Cardiac fibroblast (primary cell): ENCODE data around the gene CHCT1.
"Not testable (repeated sequence)": the region's sequence is repeated elsewhere in the genome, so short reads cannot be mapped to it uniquely, and the experiment has no call there.

Experiments
- DNase-seq, 2 donors: peaks; one replicate each; pipeline versions ENCODE4 v3.0.0 to v3.0.0-alpha.2; 2010; ENCODE audit warnings: low read depth in 2 of 2
- H3K4me3 ChIP-seq, 2 donors: replicated peaks in 1 of 2; 1 replicate in 1 of 2; 2 replicates in 1 of 2; pipeline ENCODE4 v1.5.1; 2011; ENCODE audit warnings: low read depth in 2 of 2, low read length in 2 of 2, mild to moderate bottlenecking in 2 of 2, moderate library complexity in 1 of 2
- TF ChIP-seq, protein P1 (sequence below): IDR thresholded peaks from one replicate; pipeline ENCODE4 v1.5.1; 2011; ENCODE audit warnings: low read depth, mild to moderate bottlenecking, low read length, inconsistent platforms

The CHCT1 gene

DNA sequence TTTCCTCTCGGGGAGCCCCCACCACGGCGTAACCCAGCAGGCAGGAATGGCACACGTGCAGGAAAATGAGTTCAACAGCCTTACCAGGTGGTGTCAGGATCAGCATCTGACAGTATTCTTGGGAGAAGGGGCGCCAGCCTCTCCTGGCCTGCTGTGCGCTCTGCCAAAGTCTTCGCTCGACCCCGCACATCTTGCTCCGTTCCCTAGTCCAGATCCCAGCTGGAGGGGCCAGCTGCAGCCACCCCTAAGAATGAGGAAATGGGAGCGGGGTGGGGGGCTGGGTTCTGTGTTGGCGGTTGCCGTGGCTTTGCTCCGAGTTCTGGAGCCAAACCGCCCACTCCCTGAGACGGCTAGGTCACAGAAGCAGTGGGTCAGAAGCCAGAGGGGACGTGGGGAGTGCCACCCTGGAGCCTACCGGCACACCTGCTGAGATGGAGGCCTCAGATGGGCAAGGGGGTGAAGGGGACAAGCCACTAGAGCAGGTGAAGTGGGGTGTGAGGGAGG is at the start of gene CHCT1:
CHCT1 (plus strand) TSS at position 328 of the 504 bp plus-strand sequence; CDS start at position 432, 104 bp downstream.
- TF ChIP-seq, protein P1, sequence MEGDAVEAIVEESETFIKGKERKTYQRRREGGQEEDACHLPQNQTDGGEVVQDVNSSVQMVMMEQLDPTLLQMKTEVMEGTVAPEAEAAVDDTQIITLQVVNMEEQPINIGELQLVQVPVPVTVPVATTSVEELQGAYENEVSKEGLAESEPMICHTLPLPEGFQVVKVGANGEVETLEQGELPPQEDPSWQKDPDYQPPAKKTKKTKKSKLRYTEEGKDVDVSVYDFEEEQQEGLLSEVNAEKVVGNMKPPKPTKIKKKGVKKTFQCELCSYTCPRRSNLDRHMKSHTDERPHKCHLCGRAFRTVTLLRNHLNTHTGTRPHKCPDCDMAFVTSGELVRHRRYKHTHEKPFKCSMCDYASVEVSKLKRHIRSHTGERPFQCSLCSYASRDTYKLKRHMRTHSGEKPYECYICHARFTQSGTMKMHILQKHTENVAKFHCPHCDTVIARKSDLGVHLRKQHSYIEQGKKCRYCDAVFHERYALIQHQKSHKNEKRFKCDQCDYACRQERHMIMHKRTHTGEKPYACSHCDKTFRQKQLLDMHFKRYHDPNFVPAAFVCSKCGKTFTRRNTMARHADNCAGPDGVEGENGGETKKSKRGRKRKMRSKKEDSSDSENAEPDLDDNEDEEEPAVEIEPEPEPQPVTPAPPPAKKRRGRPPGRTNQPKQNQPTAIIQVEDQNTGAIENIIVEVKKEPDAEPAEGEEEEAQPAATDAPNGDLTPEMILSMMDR, result no peak
- no peak for DNase-seq
- peak within 1 kb of the TSS; percentile 42 to 53 for H3K4me3 ChIP-seq

DNA sequence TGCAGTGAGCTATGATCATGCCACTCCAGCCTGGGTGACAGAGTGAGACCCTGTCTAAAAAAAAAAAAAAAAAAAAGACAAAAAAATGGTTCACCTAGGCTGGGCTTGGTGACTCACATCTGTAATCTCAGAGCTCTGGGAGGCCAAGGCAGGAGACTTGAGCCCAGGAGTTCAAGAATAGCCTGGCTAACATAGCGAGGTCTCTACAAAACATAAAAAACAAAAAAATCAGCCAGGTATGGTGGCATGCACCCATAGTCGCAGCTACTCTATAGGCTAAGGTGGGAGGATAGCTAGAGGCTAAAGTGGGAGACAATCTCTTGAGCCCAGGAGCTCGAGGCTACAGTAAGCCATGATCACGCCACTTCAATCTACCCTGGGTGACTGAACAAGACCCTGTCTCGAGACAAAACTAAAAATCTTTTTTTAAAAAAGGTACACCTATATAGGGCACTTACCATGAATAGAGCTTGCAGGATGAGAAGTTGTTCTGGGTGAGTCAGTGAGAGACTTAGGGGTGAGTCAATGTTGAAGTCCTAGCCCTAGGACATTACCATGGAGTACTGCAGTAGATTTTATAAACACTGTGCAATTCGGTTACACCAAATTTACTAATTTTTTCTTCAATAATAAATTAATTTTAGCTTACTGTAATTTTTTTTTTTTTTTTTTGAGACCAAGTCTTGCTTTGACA is 49.4 kb upstream of the CHCT1 start:
- peak; percentile 39 to 86 for DNase-seq
- TF ChIP-seq, protein P1, result no peak
- no peak overlapping the region for H3K4me3 ChIP-seq

DNA sequence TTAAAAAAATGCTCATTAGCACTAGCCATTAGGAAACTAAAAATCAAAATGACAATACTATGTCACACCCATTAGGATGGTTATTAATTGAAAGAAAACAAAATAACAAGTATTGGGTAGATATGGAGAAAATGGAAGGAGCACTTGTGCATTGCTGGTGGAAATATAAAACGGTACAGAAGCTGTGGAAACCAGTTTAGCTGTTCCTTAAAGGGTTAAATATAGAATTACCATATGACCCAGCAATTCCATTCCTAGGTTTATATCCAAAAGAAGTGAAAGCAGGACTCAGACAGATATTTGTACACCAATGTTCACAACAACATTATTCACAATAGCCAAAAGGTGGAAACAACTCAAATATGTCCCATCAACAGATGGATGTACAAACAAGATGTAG is 44.1 kb upstream of the CHCT1 start:
- not testable (repeated sequence) for DNase-seq, H3K4me3 ChIP-seq

DNA sequence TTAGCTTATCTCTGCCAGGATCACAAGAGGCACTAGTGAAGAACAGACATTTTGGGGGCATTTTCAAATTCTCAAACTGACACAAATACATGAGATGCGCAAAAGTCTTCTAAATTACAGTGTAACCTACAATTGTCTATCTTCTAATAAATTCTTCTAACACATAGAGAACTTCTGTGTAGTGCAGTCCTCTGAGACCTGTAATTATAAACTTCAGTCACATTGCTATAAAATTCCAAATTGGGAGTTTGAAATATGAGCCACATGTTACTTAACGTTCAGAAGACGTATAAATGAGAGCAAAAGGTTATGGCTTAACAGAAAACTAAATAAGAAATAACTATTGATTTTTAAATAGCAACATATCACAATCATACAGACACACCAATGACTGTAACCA is 42.8 kb upstream of the CHCT1 start:
- DNase-seq, H3K4me3 ChIP-seq: not testable (repeated sequence)

DNA sequence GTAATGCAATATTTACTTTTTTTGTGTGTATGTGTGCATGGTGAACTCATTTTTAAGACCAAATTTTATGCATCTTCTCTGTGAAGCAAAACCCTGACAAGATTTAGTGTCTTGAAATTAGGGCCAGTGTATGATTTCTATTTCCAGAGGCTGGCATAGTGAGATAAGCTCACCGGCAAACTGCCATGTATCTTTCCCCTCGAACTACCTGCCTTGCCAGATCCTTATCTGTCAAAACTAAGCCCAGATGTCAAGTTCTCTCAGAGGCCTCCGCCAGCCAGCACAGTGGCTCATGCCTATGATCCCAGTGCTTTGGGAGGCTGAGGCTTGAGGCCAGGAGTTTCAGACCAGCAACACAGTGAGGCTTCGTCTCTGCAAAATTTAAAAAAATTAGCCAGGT is 40.3 kb upstream of the CHCT1 start:
- no peak overlapping the region for H3K4me3 ChIP-seq
- TF ChIP-seq, protein P1, result no peak
- no peak for DNase-seq

- TF ChIP-seq, protein P1, result no peak
- DNase-seq, result no peak
- no peak overlapping the region for H3K4me3 ChIP-seq
Measured at GRCh38 chr17:60383379-60383778, 38.9 kb upstream of the CHCT1 start.

- DNase-seq, H3K4me3 ChIP-seq: not testable (repeated sequence)
Measured at GRCh38 chr17:60384921-60385320, 37.4 kb upstream of the CHCT1 start.

DNA sequence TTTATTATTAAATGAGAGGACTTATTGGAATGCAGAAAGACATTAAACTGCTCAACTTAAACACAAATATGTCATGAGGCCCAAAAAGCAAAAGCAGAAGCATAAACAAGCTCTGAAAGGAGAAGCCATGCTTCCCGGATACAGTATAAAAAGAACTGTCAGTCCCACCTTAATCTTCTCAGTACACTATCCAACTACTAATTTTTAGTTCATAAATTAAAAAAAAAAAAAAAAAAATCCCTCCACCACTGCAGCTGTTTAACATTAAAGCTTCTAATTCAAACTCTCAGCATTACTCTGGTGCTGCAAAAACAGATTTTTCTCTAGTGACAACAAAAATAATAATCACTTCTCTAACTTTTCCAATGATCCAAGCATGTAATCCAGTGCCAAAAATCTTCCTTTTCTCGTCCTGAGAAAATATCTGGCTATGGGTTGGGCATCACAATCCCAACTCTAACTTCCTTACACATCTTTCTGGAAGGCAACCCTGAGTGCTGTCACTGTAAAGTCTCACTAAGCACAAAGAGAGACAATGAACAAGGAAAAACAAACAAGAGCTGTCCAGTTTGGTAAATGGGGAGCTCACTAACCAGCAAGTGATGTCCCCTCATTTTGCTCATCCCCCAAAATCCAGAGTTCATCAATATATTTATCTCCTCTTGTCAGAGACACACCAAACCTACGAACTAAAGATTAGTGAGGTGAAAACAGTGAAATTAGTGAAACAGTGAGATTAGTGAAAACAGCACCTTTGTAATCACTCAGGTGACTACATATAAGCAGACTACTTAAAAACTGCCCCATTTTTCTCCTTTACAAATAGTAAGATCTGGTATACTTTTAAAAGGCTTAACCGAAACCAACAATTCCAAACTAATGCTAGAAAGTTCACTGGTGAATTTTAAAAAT is 35.9 kb upstream of the CHCT1 start:
- no peak overlapping the region for H3K4me3 ChIP-seq
- DNase-seq, result no peak
- TF ChIP-seq, protein P1, result no peak
